PC-3 (cell line): Measurements from ENCODE around the gene OXGR1. TPM values are rescaled to one million over a fixed set of nuclear protein-coding genes. Genes with fewer than 3 reads are reported as not detected.

Source experiments
- ATAC-seq: fragments of 200-7000 bp; cut with Tn5 transposase; 2 replicates; pipeline ENCODE4 v1.9.1; 2020; ENCODE audit warnings: mild to moderate bottlenecking, moderate library complexity
- BruUV-seq: library from RNA; stranded (reverse); fragments of 400-500 nt; replicated peaks from 2 replicates; lab custom pipeline; 2021; lab: Mats Ljungman, UMichigan
- CTCF ChIA-PET: fragments of 300-600 bp; sonication (Branson Sonifier 250); formaldehyde crosslinking; loops from one replicate; lab custom pipeline; 2022; ENCODE audit warnings: antibody characterized with exemption; lab: Charles Lee
- POLR2A ChIA-PET: fragments of 300-600 bp; sonication (Branson Sonifier 250); formaldehyde crosslinking; loops from one replicate; lab custom pipeline; 2022; ENCODE audit warnings: antibody characterized with exemption; ENCODE audit not compliant: unreplicated experiment; lab: Charles Lee
- DNase-seq: peaks from one replicate; pipeline ENCODE4 v3.0.0-alpha.2; 2015
- H2AFZ ChIP-seq: fragments of 300-600 bp; sonication (generic); 2 replicates; pipeline ENCODE4 v1.6.0; 2016; ENCODE audit warnings: antibody characterized with exemption, low read length
- H3F3A ChIP-seq: fragments of 300-600 bp; sonication (generic); one replicate; pipeline ENCODE4 v1.6.0; 2017; ENCODE audit warnings: antibody characterized with exemption, low read length, control low read depth, mild to moderate bottlenecking; ENCODE audit not compliant: unreplicated experiment
- H3K27ac ChIP-seq: fragments of 300-600 bp; sonication (generic); 2 replicates; pipeline ENCODE4 v1.5.1; 2016; ENCODE audit warnings: mild to moderate bottlenecking, low read length
- H3K27me3 ChIP-seq: fragments of 300-600 bp; sonication (generic); 2 replicates; pipeline ENCODE4 v1.6.1; 2016; ENCODE audit warnings: low read length, mixed read lengths
- H3K36me3 ChIP-seq: fragments of 300-600 bp; sonication (generic); 2 replicates; pipeline ENCODE4 v1.6.1; 2016; ENCODE audit warnings: low read depth, mixed run types, low read length, mixed read lengths
- H3K4me1 ChIP-seq: fragments of 300-600 bp; sonication (generic); 2 replicates; pipeline ENCODE4 v1.5.1; 2016; ENCODE audit warnings: low read length; ENCODE audit not compliant: insufficient read depth
- H3K4me2 ChIP-seq: fragments of 300-600 bp; sonication (generic); 2 replicates; pipeline ENCODE4 v1.6.0; 2016; ENCODE audit warnings: low read length
- H3K4me3 ChIP-seq: fragments of 300-600 bp; sonication (generic); 2 replicates; pipeline ENCODE4 v1.5.1; 2016; ENCODE audit warnings: mild to moderate bottlenecking, low read length, mixed read lengths
- H3K79me2 ChIP-seq: fragments of 300-600 bp; sonication (generic); 2 replicates; pipeline ENCODE4 v1.6.1; 2017; ENCODE audit warnings: low read length, mixed read lengths
- H3K9ac ChIP-seq: fragments of 300-600 bp; sonication (generic); 2 replicates; pipeline ENCODE4 v1.6.0; 2016; ENCODE audit warnings: mild to moderate bottlenecking, low read length
- H3K9me2 ChIP-seq: fragments of 300-600 bp; sonication (generic); replicated peaks from 2 replicates; pipeline ENCODE4 v1.6.1; 2016; ENCODE audit warnings: mixed run types, low read length, mixed read lengths
- H3K9me3 ChIP-seq: fragments of 300-600 bp; sonication (generic); 2 replicates; pipeline ENCODE4 v1.6.1; 2016; ENCODE audit warnings: low read length, mixed read lengths
- H4K20me1 ChIP-seq: fragments of 300-600 bp; sonication (generic); 2 replicates; pipeline ENCODE4 v1.6.1; 2016; ENCODE audit warnings: low read length, mixed read lengths
- CTCF ChIP-seq: fragments of 300-600 bp; sonication (generic); conservative IDR thresholded peaks from 2 replicates; pipeline ENCODE4 v1.5.1; 2017; ENCODE audit warnings: antibody characterized with exemption, low read depth, mild to moderate bottlenecking, low read length
- EZH2 ChIP-seq: fragments of 300-600 bp; sonication (generic); IDR thresholded peaks from one replicate; pipeline ENCODE4 v1.6.1; 2017; ENCODE audit warnings: antibody characterized with exemption, mild to moderate bottlenecking, low read length; ENCODE audit not compliant: unreplicated experiment
- EZH2phosphoT487 ChIP-seq: fragments of 300-600 bp; sonication (generic); IDR thresholded peaks from 2 replicates; pipeline ENCODE4 v1.6.1; 2018; ENCODE audit warnings: mild to moderate bottlenecking, antibody characterized with exemption, low read length, borderline replicate concordance
- intact Hi-C: fragments of 100-400 bp; cut with micrococcal nuclease; formaldehyde crosslinking; loops from 2 replicates; pipeline ENCODE4 v1.9.0; 2023
- total RNA-seq: library from RNA; depleted of rRNA; stranded (reverse); fragments of >200 nt; gene quantifications from 2 replicates; pipeline ENCODE4 v1.2.3, GENCODE V29; 2014

OXGR1 gene
- total RNA-seq, 1 experiment from 2014 or later, result not detected

GRCh38 chr13:97023117-97023516 lies 28.8 kb upstream of the OXGR1 start:
- CTCF ChIA-PET, result no interaction called here

GRCh38 chr13:97021241-97021640 lies 27.0 kb upstream of the OXGR1 start:
- ChIA-PET POLR2A (no interaction called here), CTCF (no interaction called here)
- Histone ChIP-seq H3K9me3 (no peaks in the 10 kb centered on the region), H4K20me1 (no peaks in the 10 kb centered on the region), H2AFZ (no peak overlapping the region), H3K4me1 (no peaks in the 10 kb centered on the region), H3K79me2 (no peaks in the 10 kb centered on the region), H3K36me3 (no peaks in the 10 kb centered on the region), H3K27me3 (peaks cover 47% of the 10 kb centered on the region), H3F3A (no peaks in the 10 kb centered on the region), H3K9me2 (no peaks in the 10 kb centered on the region), H3K27ac (no peak overlapping the region), H3K4me3 (no peak overlapping the region), H3K9ac (no peak overlapping the region), H3K4me2 (no peak overlapping the region)
- no peak for DNase-seq
- no peak for TF ChIP-seq EZH2
- TF ChIP-seq CTCF, result no peak
- TF ChIP-seq EZH2phosphoT487, result no peak
- no TSS peak for BruUV-seq
- no peak for ATAC-seq
- intact Hi-C loops, result no loop called here

More at GRCh38 chr13:97023117-97023516, 28.8 kb upstream of the OXGR1 start:
- H3K4me1 ChIP-seq, result no peaks in the 10 kb centered on the region
- no peaks in the 10 kb centered on the region for H3K79me2 ChIP-seq
- TF ChIP-seq EZH2 (no peak), EZH2phosphoT487 (no peak), CTCF (no peak)
- H3K27ac ChIP-seq, result no peak overlapping the region
- no peaks in the 10 kb centered on the region for H4K20me1 ChIP-seq
- no peaks in the 10 kb centered on the region for H3K9me2 ChIP-seq
- H3K4me2 ChIP-seq, result no peak overlapping the region
- DNase-seq, result no peak
- H3F3A ChIP-seq, result no peaks in the 10 kb centered on the region
- H3K36me3 ChIP-seq, result no peaks in the 10 kb centered on the region
- H3K9me3 ChIP-seq, result no peaks in the 10 kb centered on the region
- no peak overlapping the region for H2AFZ ChIP-seq
- POLR2A ChIA-PET, result no interaction called here
- BruUV-seq, result no TSS peak
- no peak overlapping the region for H3K9ac ChIP-seq
- H3K4me3 ChIP-seq, result no peak overlapping the region
- no peak for ATAC-seq
- peaks cover 47% of the 10 kb centered on the region for H3K27me3 ChIP-seq
- intact Hi-C loops, result no loop called here

GRCh38 chr13:97020689-97021240 lies 26.5 kb upstream of the OXGR1 start:
- no peak overlapping the region for H3K4me3 ChIP-seq
- no peak overlapping the region for H3K9ac ChIP-seq
- intact Hi-C loops, result no loop called here
- CTCF ChIA-PET, result no interaction called here
- H3K36me3 ChIP-seq, result no peaks in the 10 kb centered on the region
- H2AFZ ChIP-seq, result no peak overlapping the region
- DNase-seq (no peak), ATAC-seq (no peak)
- H3K9me3 ChIP-seq, result no peaks in the 10 kb centered on the region
- H3K9me2 ChIP-seq, result no peaks in the 10 kb centered on the region
- BruUV-seq, result no TSS peak
- no peak overlapping the region for H3K4me2 ChIP-seq
- no peaks in the 10 kb centered on the region for H4K20me1 ChIP-seq
- H3K79me2 ChIP-seq, result no peaks in the 10 kb centered on the region
- H3K27me3 ChIP-seq, result peaks cover 47% of the 10 kb centered on the region
- no peaks in the 10 kb centered on the region for H3F3A ChIP-seq
- no peaks in the 10 kb centered on the region for H3K4me1 ChIP-seq
- no peak for TF ChIP-seq EZH2
- TF ChIP-seq CTCF, result no peak
- no peak for TF ChIP-seq EZH2phosphoT487
- no peak overlapping the region for H3K27ac ChIP-seq
- POLR2A ChIA-PET, result no interaction called here
